Endodermal cell (in vitro differentiated cells): ENCODE data around the gene STK38. TPM values are rescaled to one million over a fixed set of nuclear protein-coding genes. Genes with fewer than 3 reads are reported as not detected.

Source experiments
- DNase-seq: peaks from one replicate; pipeline ENCODE4 v3.0.0-alpha.2; 2017
- H3K27ac ChIP-seq: 2 replicates; pipeline ENCODE4 v1.5.1; 2013; ENCODE audit warnings: mild to moderate bottlenecking, low read depth, low read length, moderate library complexity
- H3K27me3 ChIP-seq: 2 replicates; pipeline ENCODE4 v1.6.1; 2013; ENCODE audit warnings: mild to moderate bottlenecking, low read length, moderate library complexity; ENCODE audit not compliant: insufficient read depth, control insufficient read depth, poor library complexity, severe bottlenecking
- H3K36me3 ChIP-seq: 2 replicates; pipeline ENCODE4 v1.7.0; 2013; ENCODE audit warnings: mild to moderate bottlenecking, low read length, moderate library complexity; ENCODE audit not compliant: control insufficient read depth, insufficient read depth
- H3K4me1 ChIP-seq: one replicate; pipeline ENCODE4 v1.7.0; 2013; ENCODE audit warnings: low read length; ENCODE audit not compliant: control insufficient read depth, insufficient read depth
- H3K4me3 ChIP-seq: 2 replicates; pipeline ENCODE4 v1.5.1; 2013; ENCODE audit warnings: mild to moderate bottlenecking, low read length, moderate library complexity
- H3K9ac ChIP-seq: 2 replicates; pipeline ENCODE4 v1.6.1; 2013; ENCODE audit warnings: mild to moderate bottlenecking, low read length, moderate library complexity; ENCODE audit not compliant: poor library complexity, severe bottlenecking; ENCODE audit errors: extremely low read depth
- H3K9me3 ChIP-seq: 2 replicates; pipeline ENCODE4 v1.6.1; 2013; ENCODE audit warnings: mild to moderate bottlenecking, low read length, moderate library complexity; ENCODE audit not compliant: control insufficient read depth
- H3K27ac Mint-ChIP-seq: 2 replicates; pipeline ENCODE4 v1.8.0; 2020; ENCODE audit warnings: mixed read lengths
- H3K27me3 Mint-ChIP-seq: 2 replicates; pipeline ENCODE4 v1.8.0; 2021; ENCODE audit warnings: mild to moderate bottlenecking, mixed read lengths; ENCODE audit not compliant: insufficient read depth
- H3K36me3 Mint-ChIP-seq: 2 replicates; pipeline ENCODE4 v1.8.0; 2020; ENCODE audit warnings: low read depth, mixed read lengths
- H3K4me1 Mint-ChIP-seq: 2 replicates; pipeline ENCODE4 v1.8.0; 2020; ENCODE audit warnings: mixed read lengths
- H3K4me3 Mint-ChIP-seq: 2 replicates; pipeline ENCODE4 v1.8.0; 2020; ENCODE audit warnings: mild to moderate bottlenecking, moderate library complexity, mixed read lengths
- H3K9me3 Mint-ChIP-seq: 2 replicates; pipeline ENCODE4 v1.8.0; 2020; ENCODE audit warnings: mild to moderate bottlenecking, mixed read lengths
- WGBS, 2 experiments: methylation state at CpG; one replicate each; pipeline versions ENCODE4 v1.1.5 to v1.1.7; 2013; ENCODE audit warnings: missing lambda C conversion rate in 2 of 2, mixed read lengths in 1 of 2; ENCODE audit not compliant: insufficient coverage in 1 of 2, insufficient read length in 1 of 2; 5-methylcytosine and 5-hydroxymethylcytosine counted together
- total RNA-seq, 2 donors: library from RNA; stranded (reverse); fragmentation: NEBNext Ultra II Directional in 1 of 2; extraction: Animal tissue kit (Norgen Biotek cat#: 25700) in 1 of 2; gene quantifications; 2 replicates in 1 of 2; 3 replicates in 1 of 2; pipeline ENCODE4 v1.2.1, GENCODE V29; 2021
- TF ChIP-seq, protein P1 (sequence below): fragments of 200-600 bp; sonication (generic); conservative IDR thresholded peaks from 2 replicates; pipeline ENCODE4 v1.5.0; 2021; ENCODE audit warnings: antibody characterized with exemption, mild to moderate bottlenecking

The STK38 gene
- total RNA-seq, 2 donors from 2014 or later = 35.2 to 38.3 TPM

DNA sequence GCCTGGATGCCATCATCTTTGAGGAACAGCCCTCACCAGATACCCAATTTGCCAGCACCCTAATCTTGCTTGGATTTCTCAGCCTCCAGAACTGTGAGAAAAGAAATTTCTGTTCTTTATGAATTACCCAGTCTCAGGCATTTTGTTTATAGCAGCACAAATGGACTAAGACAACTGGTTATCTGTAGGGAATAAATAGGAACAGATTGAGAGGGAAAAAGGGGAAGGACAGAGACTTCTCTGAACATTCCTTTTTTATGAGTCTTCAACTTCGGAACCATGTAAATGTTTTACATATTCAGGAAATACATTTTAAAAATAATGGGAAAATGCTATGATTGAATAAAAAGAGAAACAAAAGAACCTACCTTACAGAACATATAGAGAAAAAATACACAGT is 83.6 kb downstream of the STK38 start:
- Mint-ChIP-seq H3K9me3 (no peaks in the 10 kb centered on the region), H3K36me3 (peaks cover 12% of the 10 kb centered on the region), H3K27ac (no peak overlapping the region), H3K4me3 (no peak overlapping the region), H3K27me3 (no peaks in the 10 kb centered on the region), H3K4me1 (peaks cover 7% of the 10 kb centered on the region)
- no CpG with 5 or more reads among the region's 1 CpG for WGBS, 2 experiments
- Histone ChIP-seq H3K4me3 (no peak overlapping the region), H3K27me3 (no peaks in the 10 kb centered on the region), H3K9ac (no peak overlapping the region), H3K4me1 (no peaks in the 10 kb centered on the region), H3K36me3 (no peaks in the 10 kb centered on the region), H3K27ac (no peak overlapping the region), H3K9me3 (no peaks in the 10 kb centered on the region)
- TF ChIP-seq, protein P1, sequence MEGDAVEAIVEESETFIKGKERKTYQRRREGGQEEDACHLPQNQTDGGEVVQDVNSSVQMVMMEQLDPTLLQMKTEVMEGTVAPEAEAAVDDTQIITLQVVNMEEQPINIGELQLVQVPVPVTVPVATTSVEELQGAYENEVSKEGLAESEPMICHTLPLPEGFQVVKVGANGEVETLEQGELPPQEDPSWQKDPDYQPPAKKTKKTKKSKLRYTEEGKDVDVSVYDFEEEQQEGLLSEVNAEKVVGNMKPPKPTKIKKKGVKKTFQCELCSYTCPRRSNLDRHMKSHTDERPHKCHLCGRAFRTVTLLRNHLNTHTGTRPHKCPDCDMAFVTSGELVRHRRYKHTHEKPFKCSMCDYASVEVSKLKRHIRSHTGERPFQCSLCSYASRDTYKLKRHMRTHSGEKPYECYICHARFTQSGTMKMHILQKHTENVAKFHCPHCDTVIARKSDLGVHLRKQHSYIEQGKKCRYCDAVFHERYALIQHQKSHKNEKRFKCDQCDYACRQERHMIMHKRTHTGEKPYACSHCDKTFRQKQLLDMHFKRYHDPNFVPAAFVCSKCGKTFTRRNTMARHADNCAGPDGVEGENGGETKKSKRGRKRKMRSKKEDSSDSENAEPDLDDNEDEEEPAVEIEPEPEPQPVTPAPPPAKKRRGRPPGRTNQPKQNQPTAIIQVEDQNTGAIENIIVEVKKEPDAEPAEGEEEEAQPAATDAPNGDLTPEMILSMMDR = no peak
- no peak for DNase-seq

DNA sequence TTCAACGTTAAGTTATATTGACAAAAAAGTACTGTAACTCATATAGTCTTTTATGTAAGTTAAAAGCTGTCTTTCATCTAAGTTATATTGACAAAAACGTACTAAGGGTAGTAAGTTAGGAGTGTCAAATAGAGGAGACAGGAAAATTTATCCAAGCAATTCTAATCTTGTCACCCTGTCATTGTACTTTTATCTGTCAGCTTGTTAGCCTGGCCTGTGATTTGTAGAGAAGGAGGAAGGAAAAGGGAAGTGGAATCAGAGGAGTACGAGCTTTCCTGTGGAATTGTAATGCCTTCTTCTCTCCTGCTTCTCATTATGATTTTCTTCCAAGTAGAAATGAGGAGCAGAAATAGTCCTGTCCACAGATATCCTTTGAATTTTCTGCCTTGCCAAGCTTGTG is 85.6 kb downstream of the STK38 start:
- no peaks in the 10 kb centered on the region for H3K27me3 Mint-ChIP-seq
- WGBS, 2 experiments = 40 to 84% methylated on average over 1 to 2 of the region's 3 CpGs
- no peak overlapping the region for H3K4me3 Mint-ChIP-seq
- Histone ChIP-seq H3K4me3 (no peak overlapping the region), H3K27ac (no peak overlapping the region), H3K27me3 (no peaks in the 10 kb centered on the region), H3K4me1 (no peaks in the 10 kb centered on the region), H3K36me3 (no peaks in the 10 kb centered on the region), H3K9ac (no peak overlapping the region), H3K9me3 (no peaks in the 10 kb centered on the region)
- H3K27ac Mint-ChIP-seq = no peak overlapping the region
- H3K9me3 Mint-ChIP-seq = no peaks in the 10 kb centered on the region
- no peak for DNase-seq
- peaks cover 7% of the 10 kb centered on the region for H3K4me1 Mint-ChIP-seq
- TF ChIP-seq, protein P1 = no peak
- peaks cover 14% of the 10 kb centered on the region for H3K36me3 Mint-ChIP-seq

- Mint-ChIP-seq H3K27ac (no peak overlapping the region), H3K9me3 (no peaks in the 10 kb centered on the region), H3K4me1 (peaks cover 7% of the 10 kb centered on the region), H3K4me3 (no peak overlapping the region), H3K27me3 (no peaks in the 10 kb centered on the region), H3K36me3 (peaks cover 12% of the 10 kb centered on the region)
- Histone ChIP-seq H3K9me3 (no peaks in the 10 kb centered on the region), H3K27me3 (no peaks in the 10 kb centered on the region), H3K36me3 (peaks cover 1% of the 10 kb centered on the region), H3K9ac (no peak overlapping the region), H3K27ac (no peak overlapping the region), H3K4me1 (no peaks in the 10 kb centered on the region), H3K4me3 (no peak overlapping the region)
- TF ChIP-seq, protein P1 = no peak
- DNase-seq = no peak
Measured at GRCh38 chr6:36460916-36461315, 86.4 kb downstream of the STK38 start.
